RWPE1 (cell line): ENCODE data around the gene KDM3B.

Experiments
- CTCF ChIA-PET: fragments of 350-600 bp; sonication (Branson Sonifier 250); formaldehyde crosslinking; extraction: SDS; loops from one replicate; lab custom pipeline; 2021; lab: Yijun Ruan, JAX
- POLR2A ChIA-PET: fragments of 400-600 bp; formaldehyde crosslinking; extraction: SDS; loops from one replicate; lab custom pipeline; 2020; ENCODE audit warnings: antibody characterized with exemption; ENCODE audit not compliant: low non-redundant PET; lab: Yijun Ruan, JAX
- DNase-seq: peaks from one replicate; pipeline ENCODE4 v3.0.0; 2012; ENCODE audit warnings: low spot score
- H3K27ac ChIP-seq: fragments of 450-650 bp; 2 replicates; pipeline ENCODE4 v1.5.1; 2017
- TF ChIP-seq, protein P1 (sequence below): fragments of 450-650 bp; conservative IDR thresholded peaks from 2 replicates; pipeline ENCODE4 v1.5.1; 2017; ENCODE audit warnings: low read depth, mild to moderate bottlenecking

The KDM3B gene

DNA sequence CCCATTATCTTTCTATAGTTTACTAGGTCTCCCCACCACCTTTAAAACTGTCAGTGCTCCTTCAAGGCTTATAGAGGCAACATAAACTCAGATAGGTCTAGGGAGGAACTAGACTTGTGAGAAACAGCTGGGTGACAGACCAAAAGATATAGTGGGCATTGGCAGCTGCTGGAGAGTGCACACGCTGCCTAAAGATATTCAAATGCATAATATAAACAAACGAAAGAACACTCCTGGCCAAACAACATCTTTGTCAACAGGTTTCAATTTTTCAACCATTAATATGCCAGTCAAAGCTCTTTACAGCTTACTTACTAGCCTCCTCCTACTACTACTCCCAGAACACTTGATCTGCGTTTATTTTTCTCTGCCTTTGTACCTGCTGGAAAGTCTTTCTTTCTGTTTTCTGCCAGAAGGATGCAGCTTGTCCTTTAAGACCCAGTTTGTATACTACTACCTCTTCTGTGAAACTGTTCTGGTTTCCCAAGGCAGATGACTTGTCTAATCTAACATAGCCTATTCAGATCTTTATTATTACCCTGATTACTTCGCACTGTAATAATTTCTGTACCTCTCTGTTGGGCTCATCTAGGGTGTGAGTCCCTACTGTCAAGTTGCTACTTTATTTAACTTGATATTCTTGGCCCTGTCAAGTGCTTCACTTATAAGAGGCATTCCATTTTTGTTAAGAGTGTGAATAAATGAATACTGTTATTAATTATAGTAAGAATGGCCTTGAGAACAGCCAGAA lies 14.3 kb downstream of the KDM3B start:
- no peak for DNase-seq
- POLR2A ChIA-PET: no interaction called here
- H3K27ac ChIP-seq: no peak overlapping the region
- CTCF ChIA-PET: interaction anchor here (0.7 to 2.4 kb wide), 2 partner anchors 15 to 1425 kb away, joined by 3 to 9 read pairs; partner anchors contain the start of gene KDM3B
- TF ChIP-seq, protein P1, sequence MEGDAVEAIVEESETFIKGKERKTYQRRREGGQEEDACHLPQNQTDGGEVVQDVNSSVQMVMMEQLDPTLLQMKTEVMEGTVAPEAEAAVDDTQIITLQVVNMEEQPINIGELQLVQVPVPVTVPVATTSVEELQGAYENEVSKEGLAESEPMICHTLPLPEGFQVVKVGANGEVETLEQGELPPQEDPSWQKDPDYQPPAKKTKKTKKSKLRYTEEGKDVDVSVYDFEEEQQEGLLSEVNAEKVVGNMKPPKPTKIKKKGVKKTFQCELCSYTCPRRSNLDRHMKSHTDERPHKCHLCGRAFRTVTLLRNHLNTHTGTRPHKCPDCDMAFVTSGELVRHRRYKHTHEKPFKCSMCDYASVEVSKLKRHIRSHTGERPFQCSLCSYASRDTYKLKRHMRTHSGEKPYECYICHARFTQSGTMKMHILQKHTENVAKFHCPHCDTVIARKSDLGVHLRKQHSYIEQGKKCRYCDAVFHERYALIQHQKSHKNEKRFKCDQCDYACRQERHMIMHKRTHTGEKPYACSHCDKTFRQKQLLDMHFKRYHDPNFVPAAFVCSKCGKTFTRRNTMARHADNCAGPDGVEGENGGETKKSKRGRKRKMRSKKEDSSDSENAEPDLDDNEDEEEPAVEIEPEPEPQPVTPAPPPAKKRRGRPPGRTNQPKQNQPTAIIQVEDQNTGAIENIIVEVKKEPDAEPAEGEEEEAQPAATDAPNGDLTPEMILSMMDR: no peak

DNA sequence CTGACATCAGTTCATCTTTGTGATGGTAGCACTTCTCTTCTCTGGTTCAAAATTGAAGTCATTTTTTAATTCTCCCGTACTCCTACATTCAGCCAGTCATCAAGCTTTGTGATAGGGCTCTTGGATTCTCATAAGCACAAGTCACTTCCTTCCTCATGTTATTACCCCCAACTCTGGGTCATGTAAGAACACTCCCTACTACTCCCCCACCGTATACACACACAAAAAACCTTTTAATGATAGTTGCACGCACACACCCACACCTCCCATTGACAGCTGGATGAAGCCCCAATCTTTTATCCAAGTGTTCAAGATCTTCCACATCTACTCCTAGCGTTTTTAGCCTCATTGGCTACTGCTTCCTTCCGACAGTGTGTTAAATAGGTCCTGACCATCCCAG lies 16.8 kb downstream of the KDM3B start:
- no peak overlapping the region for H3K27ac ChIP-seq
- no peak for DNase-seq
- TF ChIP-seq, protein P1: no peak
- ChIA-PET POLR2A (no interaction called here), CTCF (interaction anchor here (0.8 to 3.8 kb wide), 2 partner anchors 9 to 17 kb away, joined by 3 to 35 read pairs; partner anchors contain the start of gene KDM3B)

DNA sequence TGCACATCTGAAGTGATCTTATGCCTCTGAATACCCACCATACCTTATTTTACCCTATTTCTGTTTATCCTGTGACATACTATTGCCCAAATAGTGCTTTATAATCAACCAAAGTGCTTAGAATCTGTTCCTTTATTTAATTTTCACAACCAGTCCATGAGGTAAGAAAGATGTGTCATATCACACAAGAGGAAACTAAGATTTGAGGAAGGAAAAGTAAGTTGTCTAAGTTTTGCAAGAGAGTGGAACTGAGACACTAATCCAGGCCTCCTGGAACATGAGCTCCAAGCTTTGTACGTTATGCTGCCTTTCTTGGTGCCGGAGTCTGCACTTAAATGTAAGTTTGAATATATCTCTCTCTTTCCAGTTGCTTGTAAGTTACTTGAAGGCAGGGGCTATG lies 17.2 kb downstream of the KDM3B start:
- POLR2A ChIA-PET: no interaction called here
- no peak for DNase-seq
- TF ChIP-seq, protein P1: no peak
- CTCF ChIA-PET: interaction anchor here (0.5 to 3.8 kb wide), 3 partner anchors 9 to 125 kb away, joined by 3 to 35 read pairs (median 3); partner anchors contain the start of gene KDM3B
- H3K27ac ChIP-seq: no peak overlapping the region

DNA sequence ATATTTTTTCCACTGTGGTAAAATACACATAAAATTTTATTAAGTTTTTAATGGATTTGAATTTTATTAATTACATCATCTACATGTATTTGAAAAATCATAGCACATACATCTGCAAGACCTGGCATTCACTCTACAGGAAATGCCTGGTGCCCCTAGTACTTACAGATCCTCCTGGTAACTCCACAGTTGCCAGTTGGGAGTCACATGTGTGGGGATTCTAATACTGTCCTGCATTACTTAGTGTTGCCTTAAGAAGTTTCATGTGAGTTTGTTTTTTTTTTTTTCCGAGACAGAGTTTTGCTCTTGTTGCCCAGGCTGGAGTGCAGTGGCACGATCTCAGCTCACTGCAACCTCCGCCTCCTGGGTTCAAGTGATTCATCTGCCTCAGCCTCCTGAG lies 18.1 kb downstream of the KDM3B start:
- POLR2A ChIA-PET: no interaction called here
- no peak for DNase-seq
- H3K27ac ChIP-seq: no peak overlapping the region
- TF ChIP-seq, protein P1: no peak
- CTCF ChIA-PET: interaction anchor here (0.6 to 3.8 kb wide), 2 partner anchors 18 to 76 kb away, joined by 3 to 35 read pairs; partner anchors contain the start of gene KDM3B

DNA sequence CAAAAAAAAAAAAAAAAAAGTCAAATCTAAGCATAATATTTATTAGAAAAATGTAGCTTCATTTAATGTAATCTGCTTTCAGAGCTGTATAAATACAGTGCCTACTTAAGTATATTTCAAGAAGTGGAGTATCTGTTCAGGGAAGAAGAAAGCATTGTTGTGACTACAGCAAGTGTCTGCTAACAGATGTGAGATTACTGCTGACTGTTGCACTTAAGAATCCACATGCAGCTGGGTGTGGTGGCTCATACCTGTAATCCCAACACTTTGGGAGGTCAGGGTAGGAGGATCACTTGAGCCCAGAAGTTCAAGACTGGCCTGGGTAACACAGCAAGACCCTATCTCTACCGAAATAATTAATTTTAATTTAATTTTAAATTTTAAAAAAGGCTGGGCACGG lies 19.0 kb downstream of the KDM3B start:
- DNase-seq: no peak
- POLR2A ChIA-PET: no interaction called here
- H3K27ac ChIP-seq: no peak overlapping the region
- TF ChIP-seq, protein P1: no peak
- CTCF ChIA-PET: interaction anchor here (0.6 to 3.8 kb wide), 2 partner anchors 19 to 500 kb away, joined by 3 to 35 read pairs; partner anchors contain the start of gene KDM3B

DNA sequence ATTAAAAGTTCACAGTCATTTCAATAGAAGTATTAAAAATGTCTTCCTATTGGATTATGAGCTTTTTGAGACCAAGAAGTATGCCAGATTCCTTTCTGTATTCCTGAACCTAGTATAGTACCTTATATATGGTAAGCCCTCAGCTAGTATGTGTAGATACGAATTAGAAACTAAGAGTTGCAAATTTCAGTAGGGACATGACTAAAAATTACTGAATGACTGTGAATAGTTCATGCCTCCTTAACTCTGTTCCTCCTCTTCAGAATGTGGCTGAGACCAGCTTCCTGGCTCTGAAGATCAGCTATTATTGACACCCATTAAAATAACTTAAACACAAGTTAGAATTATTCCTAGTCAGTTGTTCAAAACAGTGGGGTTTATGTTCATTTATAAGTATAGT lies 19.7 kb downstream of the KDM3B start:
- CTCF ChIA-PET: interaction anchor here (1.0 to 3.8 kb wide), 2 partner anchors 20 to 149 kb away, joined by 3 to 35 read pairs; partner anchors contain the start of gene KDM3B
- POLR2A ChIA-PET: no interaction called here
- DNase-seq: no peak
- no peak overlapping the region for H3K27ac ChIP-seq
- TF ChIP-seq, protein P1: no peak
